Mammary epithelial cell (primary cell): ENCODE data around the gene KRT82.

Experiments
- CTCF ChIP-seq, 2 donors: IDR thresholded peaks in 1 of 2; conservative IDR thresholded peaks in 1 of 2; 2 replicates each; pipeline ENCODE4 v1.5.1; 2011 to 2012; ENCODE audit warnings: inconsistent platforms in 2 of 2, low read length in 2 of 2, mild to moderate bottlenecking in 2 of 2, control low read depth in 1 of 2, low read depth in 1 of 2; ENCODE audit not compliant: insufficient read depth in 1 of 2; ENCODE audit errors: extremely low read depth in 1 of 2
- EZH2 ChIP-seq: IDR thresholded peaks from 2 replicates; pipeline ENCODE4 v1.6.1; 2012; ENCODE audit warnings: low read length, inconsistent platforms, borderline replicate concordance

DNA sequence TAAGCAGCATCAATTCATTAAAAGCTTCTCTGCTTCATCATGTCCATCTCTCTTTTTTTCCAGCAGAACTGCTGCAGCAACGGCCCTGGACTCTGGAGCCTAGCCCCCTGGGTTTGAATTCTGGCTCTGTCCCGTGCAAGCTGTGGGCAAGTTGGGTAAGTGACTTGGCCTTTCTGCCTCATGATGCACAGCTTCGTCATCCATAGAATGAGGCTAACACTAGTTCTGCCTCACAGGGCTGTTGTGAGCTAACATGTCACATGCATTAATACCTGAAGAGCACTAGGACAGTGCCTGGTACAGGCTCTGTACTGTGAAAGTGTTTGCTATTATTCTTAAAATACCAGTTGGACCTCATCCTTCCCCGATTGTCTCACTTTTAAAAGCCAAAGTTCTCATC is 4.2 kb downstream of the KRT82 start:
- TF ChIP-seq CTCF (conservative IDR thresholded peaks at IDR 0.05 in 1 of 2, IDR thresholded peaks at IDR 0.05 in 1 of 2; ENCODE audit: extremely low read depth in 1 of 2, insufficient read depth in 1 of 2, low read depth in 1 of 2, low read length in 2 of 2) (no peak), EZH2 (no peak)
